ENCODE results near the gene ATP6V0D1.

- TF ChIP-seq CTCF (conservative IDR thresholded peaks at IDR 0.05), result no peak
- no peak for TF ChIP-seq ZFX (IDR thresholded peaks at IDR 0.05)
Measured at GRCh38 chr16:67451061-67451703, 29.8 kb downstream of the ATP6V0D1 start.
